ENCODE data around the gene FILIP1L.

- TF ChIP-seq CTCF (IDR thresholded peaks at IDR 0.05) = no peak
- no peak for TF ChIP-seq POLR2A (IDR thresholded peaks at IDR 0.05)
- TF ChIP-seq EP300 (IDR thresholded peaks at IDR 0.05) = no peak
Observed at GRCh38 chr3:100063929-100064461, 50.3 kb downstream of the FILIP1L start.
